NB4 (cell line): ENCODE results near the gene GRM1.

Experiments used
- CTCF ChIP-seq: IDR thresholded peaks from one replicate; pipeline ENCODE4 v1.5.1; 2012; ENCODE audit warnings: low read depth, low read length
- POLR2A ChIP-seq: IDR thresholded peaks from 2 replicates; pipeline ENCODE4 v1.6.1; 2011; ENCODE audit warnings: mild to moderate bottlenecking; ENCODE audit not compliant: insufficient read length; ENCODE audit errors: extremely low read depth

DNA sequence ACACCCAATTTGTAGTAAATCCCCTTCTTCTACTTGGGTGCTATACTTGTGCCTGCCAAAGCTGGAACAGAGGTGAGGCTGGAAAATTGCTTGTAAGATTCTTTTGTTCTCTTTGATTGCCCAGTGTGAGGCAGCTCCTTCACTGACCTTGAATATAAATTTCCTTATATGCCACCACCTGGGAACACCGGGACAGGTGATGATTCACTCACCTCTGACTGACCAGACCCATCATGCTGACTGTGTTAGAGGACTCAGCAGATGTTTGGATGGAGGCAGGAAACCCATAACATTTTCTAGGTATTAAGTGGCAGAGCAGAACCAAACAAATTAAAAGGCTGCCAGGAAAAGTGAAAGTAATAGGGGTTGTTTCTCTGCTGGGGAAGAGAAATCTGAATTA lies 120.9 kb downstream of the GRM1 start:
- TF ChIP-seq CTCF = no peak
- TF ChIP-seq POLR2A = no peak
